Measurements from ENCODE around the gene SYNDIG1.

DNA sequence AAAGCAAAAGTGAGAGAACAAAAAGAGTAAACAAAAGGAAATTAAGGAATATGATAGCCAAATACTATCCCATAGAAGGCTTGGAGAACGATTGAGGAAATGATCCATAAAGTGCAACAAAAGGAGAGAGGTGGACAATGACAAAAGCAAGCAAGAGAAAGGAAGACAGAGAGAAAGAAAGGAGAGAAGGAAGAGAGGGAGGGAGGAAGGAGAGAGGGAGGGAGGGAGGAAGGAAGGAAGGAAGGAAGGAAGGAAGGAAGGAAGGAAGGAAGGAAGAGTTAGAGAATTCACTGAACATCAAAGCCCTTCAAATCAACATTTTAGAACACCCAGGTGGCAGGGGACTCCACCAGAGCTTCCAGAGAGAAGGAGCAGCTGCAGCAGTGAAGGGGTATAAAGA lies 185.0 kb downstream of the SYNDIG1 start:
- TF ChIP-seq, protein P1, sequence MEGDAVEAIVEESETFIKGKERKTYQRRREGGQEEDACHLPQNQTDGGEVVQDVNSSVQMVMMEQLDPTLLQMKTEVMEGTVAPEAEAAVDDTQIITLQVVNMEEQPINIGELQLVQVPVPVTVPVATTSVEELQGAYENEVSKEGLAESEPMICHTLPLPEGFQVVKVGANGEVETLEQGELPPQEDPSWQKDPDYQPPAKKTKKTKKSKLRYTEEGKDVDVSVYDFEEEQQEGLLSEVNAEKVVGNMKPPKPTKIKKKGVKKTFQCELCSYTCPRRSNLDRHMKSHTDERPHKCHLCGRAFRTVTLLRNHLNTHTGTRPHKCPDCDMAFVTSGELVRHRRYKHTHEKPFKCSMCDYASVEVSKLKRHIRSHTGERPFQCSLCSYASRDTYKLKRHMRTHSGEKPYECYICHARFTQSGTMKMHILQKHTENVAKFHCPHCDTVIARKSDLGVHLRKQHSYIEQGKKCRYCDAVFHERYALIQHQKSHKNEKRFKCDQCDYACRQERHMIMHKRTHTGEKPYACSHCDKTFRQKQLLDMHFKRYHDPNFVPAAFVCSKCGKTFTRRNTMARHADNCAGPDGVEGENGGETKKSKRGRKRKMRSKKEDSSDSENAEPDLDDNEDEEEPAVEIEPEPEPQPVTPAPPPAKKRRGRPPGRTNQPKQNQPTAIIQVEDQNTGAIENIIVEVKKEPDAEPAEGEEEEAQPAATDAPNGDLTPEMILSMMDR (IDR thresholded peaks at IDR 0.05) = no peak
- no peak for TF ChIP-seq POLR2A (IDR thresholded peaks at IDR 0.05)

Data from lower leg skin (tissue), 3 donors.